HUDEP-2 (cell line): ENCODE measurements around the gene PDE4DIP.
"Not testable (repeated sequence)": the region's sequence is repeated elsewhere in the genome, so short reads cannot be mapped to it uniquely, and the experiment has no call there.

Experiments used
- DNase-seq, 76 experiments: peaks; one replicate each; lab custom pipeline; 2025; ENCODE audit not compliant: unreplicated experiment in 76 of 76; lab: John Stamatoyannopoulos, UW

PDE4DIP gene

GRCh38 chr1:148916222-148916621, 72.0 kb downstream of the PDE4DIP start:
- DNase-seq = not testable (repeated sequence)

- DNase-seq = not testable (repeated sequence)
Measured at GRCh38 chr1:148916695-148917348, 72.6 kb downstream of the PDE4DIP start.

DNA sequence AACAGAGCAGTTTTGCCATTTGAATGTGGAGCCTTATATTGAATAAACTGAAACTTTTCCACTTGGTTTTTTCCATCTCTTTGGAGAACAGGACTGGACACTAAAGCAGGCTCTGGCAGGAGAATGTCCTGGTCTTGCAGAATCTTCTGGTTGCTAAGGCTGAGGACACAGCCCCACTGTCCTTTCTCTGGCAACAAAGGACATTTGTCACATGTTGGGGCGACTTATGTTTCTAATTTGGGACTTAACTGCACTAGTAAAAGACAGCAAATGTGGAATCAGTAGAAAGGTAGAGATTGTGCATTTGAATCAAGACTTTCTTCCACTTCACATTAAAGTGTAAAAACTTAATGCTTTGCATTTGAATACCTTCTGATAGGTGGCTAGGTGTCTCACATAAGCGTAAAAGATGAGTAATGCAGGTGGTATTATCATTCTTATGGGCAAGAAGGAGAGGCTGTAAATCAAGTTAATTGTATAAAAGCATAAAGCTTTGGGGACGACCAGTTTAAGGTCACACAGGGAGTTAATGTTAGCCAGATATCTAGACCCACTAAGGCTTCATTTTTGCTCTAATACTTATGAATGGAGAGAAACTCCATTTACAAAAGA, 74.7 kb downstream of the PDE4DIP start:
- not testable (repeated sequence) for DNase-seq

DNA sequence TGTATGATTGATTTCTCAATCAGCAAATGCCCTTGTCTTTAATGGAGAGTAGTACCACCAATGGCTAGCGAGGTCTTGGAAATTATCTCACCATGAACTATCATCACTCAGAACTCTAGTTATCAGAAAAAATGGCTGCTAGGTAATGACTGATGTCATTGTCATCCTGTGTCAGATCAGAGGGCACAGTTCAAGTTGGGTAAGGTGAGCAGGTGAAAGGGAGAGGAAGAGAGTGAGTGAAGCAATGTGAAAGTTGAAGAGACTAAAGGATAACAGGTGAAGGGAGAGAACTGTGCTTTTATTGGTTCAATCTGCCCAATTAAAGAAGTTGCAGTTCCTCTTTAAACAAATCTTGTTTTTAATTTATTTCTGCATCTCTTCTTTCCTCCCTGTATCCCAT, 76.8 kb downstream of the PDE4DIP start:
- DNase-seq = not testable (repeated sequence)

DNA sequence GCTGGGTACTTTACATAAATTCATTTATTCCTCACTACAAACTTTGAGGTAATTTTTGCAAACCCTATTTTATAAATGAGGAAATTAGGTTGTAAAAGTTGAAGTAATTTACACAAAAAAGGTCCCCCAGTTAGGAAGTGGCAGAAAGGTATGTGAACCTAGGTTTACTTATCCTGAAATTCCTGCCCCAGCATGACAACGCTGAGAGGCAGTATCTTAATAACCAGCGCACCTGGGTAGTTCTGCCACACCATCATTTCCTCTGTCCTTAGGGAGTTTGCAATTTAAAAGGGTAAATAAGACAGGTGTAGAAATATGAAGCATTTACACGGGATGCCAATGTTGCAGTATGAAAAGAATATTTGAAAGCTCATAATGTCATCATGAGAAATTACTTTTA, 79.6 kb downstream of the PDE4DIP start:
- DNase-seq = not testable (repeated sequence)

- not testable (repeated sequence) for DNase-seq
Measured at GRCh38 chr1:148927645-148928044, 83.4 kb downstream of the PDE4DIP start.

DNA sequence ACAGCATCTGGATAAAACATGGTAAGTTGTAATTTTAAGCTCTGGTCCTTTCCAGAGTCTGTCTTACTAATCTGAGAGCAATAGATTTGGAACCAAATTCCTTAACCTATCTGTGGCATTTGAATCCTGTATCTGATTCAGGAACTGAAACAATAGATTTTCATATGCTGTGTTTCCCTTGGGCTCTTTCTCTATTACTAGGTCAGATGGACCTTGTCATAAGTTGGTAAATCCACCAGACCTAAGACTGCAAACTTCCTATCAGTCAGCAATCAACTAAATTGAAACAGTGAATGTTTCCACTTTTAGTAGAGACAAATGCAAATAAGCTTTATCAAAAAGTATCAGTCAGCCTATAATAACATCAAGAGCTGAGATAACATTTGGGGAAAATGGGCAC, 85.0 kb downstream of the PDE4DIP start:
- DNase-seq = not testable (repeated sequence)

GRCh38 chr1:148935381-148936002, 91.3 kb downstream of the PDE4DIP start:
- DNase-seq = not testable (repeated sequence)

- not testable (repeated sequence) for DNase-seq
Measured at GRCh38 chr1:148942906-148943305, 98.7 kb downstream of the PDE4DIP start.

GRCh38 chr1:148945130-148945529, 100.9 kb downstream of the PDE4DIP start:
- DNase-seq = not testable (repeated sequence)

- not testable (repeated sequence) for DNase-seq
Measured at GRCh38 chr1:148948768-148949167, 104.5 kb downstream of the PDE4DIP start.

DNA sequence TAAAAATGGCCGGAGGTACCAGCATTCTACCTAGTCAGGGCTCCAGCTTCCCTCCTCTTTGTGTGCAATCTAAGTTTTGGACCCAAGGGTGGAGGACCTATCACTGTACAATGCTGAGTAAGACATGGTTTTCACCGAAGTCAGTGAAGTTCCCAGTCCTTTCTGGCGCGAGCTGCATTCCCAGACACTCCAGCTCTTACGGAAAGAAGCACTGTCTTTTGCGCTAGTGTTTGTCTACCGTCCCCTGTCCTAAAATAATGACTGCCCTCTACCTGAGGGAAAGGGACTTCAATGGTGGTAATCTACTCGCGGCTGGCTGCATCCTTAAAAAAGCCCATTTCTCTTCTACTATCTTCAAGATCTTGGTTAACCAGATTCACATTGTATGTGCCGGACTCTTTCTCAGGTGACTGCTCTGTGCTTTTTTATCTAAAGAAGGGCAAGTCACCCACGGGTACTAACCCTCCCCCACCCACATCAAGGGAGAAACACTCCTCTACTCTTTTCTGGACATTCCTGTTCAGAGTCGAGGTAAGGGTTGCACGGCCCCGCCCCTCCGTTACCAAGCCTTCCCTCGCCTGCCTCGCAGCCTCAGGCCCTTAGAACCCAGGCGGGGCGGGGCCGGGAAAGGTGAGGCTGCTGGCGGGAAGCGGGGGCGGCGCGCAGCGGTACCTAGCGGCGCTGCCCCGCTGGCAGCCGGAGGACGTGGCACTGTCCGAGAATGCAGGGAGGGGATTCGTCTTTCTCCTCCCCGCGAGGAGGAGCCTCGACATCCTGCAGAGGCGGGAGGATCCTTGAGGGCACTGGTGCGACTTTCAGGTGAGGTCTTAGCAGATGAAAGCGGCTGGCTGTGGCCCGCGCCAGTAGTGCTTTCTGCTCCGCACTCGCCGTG, 107.4 kb downstream of the PDE4DIP start:
- DNase-seq = peak in 51 of 76 experiments; percentile 3 to 71 (median 33)

DNA sequence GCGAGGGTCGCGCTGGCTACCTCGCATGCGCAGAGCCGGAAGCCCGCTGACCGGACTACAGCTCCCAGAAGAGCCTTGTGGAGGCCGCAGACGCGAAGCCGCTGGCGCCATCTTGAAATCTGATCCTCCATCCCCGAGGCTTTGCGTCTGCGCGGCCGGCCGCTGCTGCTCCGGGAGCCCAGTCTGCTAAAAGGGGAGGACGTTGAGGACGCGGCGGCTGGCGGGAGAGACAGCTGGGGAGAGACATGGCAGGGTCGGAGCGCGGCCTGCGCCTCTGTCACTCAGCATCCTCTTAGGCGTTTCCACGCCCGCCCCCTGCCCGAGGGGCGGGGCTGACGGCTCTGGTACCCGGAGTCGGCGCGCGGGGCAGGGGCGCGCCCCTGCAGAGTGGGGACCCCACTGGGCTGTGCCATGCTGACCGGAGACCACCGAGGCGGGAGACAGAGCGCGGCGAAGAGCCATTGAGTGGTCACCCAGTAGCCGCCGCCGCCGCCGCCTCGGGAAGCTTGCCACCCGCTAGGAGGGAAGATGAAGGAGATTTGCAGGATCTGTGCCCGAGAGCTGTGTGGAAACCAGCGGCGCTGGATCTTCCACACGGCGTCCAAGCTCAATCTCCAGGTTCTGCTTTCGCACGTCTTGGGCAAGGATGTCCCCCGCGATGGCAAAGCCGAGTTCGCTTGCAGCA, 108.2 kb downstream of the PDE4DIP start:
- not testable (repeated sequence) for DNase-seq

- DNase-seq = peak in 4 of 76 experiments; percentile 1 to 6 (median 3)
Measured at GRCh38 chr1:148952938-148953616, 108.8 kb downstream of the PDE4DIP start.

DNA sequence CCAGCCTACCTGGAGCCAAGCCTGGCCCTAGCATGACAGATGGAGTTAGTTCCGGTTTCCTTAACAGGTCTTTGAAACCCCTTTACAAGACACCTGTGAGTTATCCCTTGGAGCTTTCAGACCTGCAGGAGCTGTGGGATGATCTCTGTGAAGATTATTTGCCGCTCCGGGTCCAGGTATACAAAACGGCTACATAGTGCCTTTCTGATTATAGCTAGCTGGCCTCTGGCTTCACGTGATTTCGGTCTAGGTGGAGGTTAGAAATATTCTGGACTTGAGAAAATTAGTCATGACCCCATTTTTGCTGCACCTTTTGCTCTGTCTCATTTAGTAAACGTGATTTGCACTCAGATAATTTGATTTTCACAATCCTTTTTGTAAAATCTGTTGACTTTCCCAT, 109.5 kb downstream of the PDE4DIP start:
- not testable (repeated sequence) for DNase-seq

- not testable (repeated sequence) for DNase-seq
Measured at GRCh38 chr1:148958343-148958742, 114.1 kb downstream of the PDE4DIP start.

- DNase-seq = not testable (repeated sequence)
Measured at GRCh38 chr1:148960212-148961000, 116.2 kb downstream of the PDE4DIP start.

- DNase-seq = not testable (repeated sequence)
Measured at GRCh38 chr1:148962127-148962857, 118.1 kb downstream of the PDE4DIP start.
